Subcutaneous adipose tissue (tissue), 4 donors: ENCODE data around the gene ARHGAP42. TPM values are rescaled to one million over a fixed set of nuclear protein-coding genes. Genes with fewer than 3 reads are reported as not detected.

Experiments used
- total RNA-seq, 4 donors: library from RNA; depleted of rRNA; stranded (reverse); fragments of >200 nt; gene quantifications; one replicate each; pipeline ENCODE4 v1.1.0, GENCODE V29; 2016
- TF ChIP-seq, protein P1 (sequence below): fragments of 450-650 bp; IDR thresholded peaks from one replicate; pipeline ENCODE4 v1.5.1; 2016; ENCODE audit warnings: low read depth, mild to moderate bottlenecking, control low read depth, antibody characterized with exemption, moderate library complexity

ARHGAP42 gene
- total RNA-seq, 4 donors from 2014 or later: 15.3 to 31.5 (median 30.5) TPM

DNA sequence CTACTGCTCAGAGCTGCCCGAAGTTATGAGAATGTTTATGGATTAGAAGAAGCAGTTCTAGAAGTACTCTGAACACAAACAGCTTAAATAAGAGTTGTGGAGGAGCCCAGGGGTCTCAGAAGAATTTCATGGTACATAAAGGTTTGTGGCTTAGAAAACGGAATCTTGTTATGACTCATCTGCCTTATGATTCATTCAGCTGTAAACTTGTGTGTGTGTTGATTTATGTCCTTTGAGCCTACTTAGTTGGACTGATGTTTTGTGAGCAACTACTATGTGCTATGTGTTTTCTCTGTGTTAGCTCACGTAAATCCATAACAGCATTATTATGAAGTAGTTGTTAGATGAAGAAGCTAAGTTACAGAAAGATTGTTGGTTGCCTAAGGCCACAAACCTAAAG is 238.8 kb downstream of the ARHGAP42 start:
- TF ChIP-seq, protein P1, sequence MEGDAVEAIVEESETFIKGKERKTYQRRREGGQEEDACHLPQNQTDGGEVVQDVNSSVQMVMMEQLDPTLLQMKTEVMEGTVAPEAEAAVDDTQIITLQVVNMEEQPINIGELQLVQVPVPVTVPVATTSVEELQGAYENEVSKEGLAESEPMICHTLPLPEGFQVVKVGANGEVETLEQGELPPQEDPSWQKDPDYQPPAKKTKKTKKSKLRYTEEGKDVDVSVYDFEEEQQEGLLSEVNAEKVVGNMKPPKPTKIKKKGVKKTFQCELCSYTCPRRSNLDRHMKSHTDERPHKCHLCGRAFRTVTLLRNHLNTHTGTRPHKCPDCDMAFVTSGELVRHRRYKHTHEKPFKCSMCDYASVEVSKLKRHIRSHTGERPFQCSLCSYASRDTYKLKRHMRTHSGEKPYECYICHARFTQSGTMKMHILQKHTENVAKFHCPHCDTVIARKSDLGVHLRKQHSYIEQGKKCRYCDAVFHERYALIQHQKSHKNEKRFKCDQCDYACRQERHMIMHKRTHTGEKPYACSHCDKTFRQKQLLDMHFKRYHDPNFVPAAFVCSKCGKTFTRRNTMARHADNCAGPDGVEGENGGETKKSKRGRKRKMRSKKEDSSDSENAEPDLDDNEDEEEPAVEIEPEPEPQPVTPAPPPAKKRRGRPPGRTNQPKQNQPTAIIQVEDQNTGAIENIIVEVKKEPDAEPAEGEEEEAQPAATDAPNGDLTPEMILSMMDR: no peak

DNA sequence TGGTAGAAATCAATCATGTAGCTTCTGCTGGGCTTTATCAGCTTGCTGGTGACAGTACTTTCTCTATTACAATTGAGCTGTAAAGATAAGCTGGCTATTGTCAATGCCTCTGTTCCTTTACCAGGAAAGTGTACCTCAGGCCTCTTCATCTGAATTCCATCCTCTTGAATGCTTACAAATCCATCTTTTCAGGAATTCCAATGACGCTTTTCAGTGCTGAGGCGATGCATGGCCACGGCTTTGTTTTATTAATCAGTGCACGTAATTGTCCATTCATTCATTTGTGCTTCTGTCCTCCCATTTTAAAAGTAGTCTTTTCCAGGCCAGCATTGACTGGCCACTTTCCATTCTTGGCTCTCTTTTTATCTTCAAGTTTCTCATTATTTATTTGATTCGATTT is 240.5 kb downstream of the ARHGAP42 start:
- TF ChIP-seq, protein P1: no peak

DNA sequence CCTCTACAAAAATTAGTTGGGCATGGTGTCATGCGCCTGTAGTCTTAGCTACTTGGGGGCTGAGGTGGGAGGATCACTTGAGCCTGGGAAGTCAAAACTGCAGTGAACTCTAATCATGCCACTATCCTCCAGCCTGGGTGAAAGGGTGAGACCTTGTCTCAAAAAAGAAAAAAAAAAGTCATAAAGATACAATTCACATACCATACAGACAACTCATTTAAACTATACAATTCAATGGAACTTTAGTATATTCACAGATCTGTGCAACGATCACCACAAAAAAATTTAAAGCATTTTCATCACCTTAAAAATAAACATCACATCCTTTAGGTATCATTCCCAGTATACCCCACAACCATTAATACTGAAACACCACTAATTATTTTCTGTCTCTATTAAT is 241.3 kb downstream of the ARHGAP42 start:
- TF ChIP-seq, protein P1: no peak

DNA sequence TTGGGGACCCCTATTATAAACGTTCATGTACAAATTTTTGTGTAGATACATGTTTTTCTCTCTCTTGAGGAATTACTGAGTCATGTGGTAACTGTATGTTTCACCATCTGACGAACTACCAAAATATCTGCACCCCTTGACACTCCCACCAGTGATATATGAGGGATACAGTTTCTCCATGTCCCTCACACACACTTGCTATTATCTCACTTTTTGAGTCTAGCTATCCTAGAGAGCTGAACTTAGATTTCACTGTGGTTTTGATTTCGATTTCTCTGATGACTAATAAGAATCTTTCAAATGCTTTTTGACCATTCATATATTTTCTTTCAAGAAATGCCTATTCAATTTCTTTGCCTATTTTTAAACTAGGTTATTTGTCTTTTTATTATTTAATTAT is 242.3 kb downstream of the ARHGAP42 start:
- TF ChIP-seq, protein P1: no peak

DNA sequence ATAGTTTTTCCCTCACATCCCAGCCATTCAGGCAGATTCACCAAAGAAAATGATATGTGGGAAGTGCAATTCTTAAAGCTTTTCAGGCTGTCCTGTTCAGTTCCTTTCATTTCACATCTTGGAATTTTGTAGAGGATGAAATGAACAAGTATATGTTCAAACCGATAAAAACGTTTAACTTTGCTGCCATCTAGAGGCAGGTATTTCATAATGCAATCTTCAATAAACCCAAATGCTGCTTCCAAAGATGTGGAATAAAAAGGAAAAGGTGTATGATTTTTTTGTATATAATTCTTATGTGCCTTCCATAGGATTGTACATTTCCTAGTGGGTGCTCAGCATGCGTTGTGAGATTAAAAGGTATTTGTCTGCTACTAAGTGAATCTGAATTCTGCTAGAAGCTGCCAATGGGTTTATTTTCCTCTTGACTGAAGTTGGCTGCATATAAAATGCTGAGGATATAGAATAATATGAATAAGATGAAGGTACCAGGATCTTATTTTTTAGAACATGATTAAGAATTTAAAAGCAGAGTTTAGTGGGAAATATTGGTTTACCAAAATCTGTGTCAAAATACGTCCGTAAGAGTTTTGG is 243.2 kb downstream of the ARHGAP42 start:
- TF ChIP-seq, protein P1: no peak

DNA sequence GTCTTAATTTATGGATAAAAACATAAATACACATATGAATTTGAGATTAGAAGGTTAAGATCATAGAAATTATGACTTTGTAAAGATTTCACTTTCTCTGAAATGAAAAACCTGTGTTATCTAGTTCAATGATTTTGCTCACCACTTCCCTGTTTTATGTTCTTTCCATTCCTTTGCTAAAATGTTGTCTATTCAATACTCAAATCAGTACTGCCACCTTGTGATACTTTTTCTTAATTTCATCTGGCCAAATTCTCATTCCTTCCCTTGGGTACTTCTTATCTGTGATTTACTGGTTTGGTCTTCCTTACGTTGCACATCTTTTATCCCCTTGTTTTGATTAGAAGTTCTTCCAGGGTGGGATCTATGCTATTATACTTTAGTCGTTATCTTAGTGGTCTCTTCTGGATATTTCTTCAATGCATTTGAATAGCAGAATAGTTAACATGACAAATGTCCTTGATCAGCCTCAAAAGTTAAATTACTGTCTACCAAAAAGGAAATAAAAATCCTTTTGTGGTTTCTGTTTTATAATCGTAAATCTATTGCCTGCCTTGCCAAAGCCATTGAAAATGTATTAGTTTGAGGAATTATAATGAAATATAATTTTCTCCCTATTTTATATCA is 245.5 kb downstream of the ARHGAP42 start:
- TF ChIP-seq, protein P1: no peak

DNA sequence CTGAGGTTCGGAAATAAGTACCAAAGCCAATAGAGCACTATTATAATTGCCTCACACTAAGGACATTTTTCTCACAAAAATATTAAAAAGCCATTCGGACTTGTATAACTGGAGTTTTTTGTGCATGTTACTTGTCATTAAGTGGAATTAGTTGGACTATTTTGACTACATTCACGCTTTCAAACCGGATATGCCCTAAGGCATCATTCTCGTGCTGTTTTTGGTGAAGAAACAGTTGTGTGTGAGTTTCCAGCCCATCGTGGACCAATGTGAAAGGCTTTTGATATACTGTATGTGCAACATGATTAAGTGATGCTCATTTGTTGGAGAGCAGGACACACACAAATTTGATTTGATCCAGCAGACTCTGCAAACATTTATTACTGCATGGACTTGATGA is 249.7 kb downstream of the ARHGAP42 start:
- TF ChIP-seq, protein P1: no peak
